SU-DHL-6 (cell line): Measurements from ENCODE around the gene RCBTB2.

ENCODE experiments used
- CTCF ChIP-seq: fragments of 200-600 bp; sonication (generic); IDR thresholded peaks from one replicate; pipeline ENCODE4 v1.5.1; 2017; ENCODE audit warnings: antibody characterized with exemption, mild to moderate bottlenecking, low read length, moderate library complexity; ENCODE audit not compliant: insufficient read depth, poor library complexity, severe bottlenecking
- EZH2phosphoT487 ChIP-seq: fragments of 200-600 bp; sonication (generic), shearing (Covaris generic); conservative IDR thresholded peaks from 2 replicates; pipeline ENCODE4 v1.6.1; 2018; ENCODE audit warnings: mild to moderate bottlenecking, antibody characterized with exemption, low read length, moderate library complexity, mixed read lengths

- TF ChIP-seq CTCF, result no peak
- TF ChIP-seq EZH2phosphoT487, result no peak
Measured at GRCh38 chr13:48578516-48579164, 45.8 kb upstream of the RCBTB2 start.
